HUDEP-2 (cell line): Measurements from ENCODE around the gene ADM.

Experiments used
- DNase-seq, 76 experiments: peaks; one replicate each; lab custom pipeline; 2025; ENCODE audit not compliant: unreplicated experiment in 76 of 76; lab: John Stamatoyannopoulos, UW

ADM gene

GRCh38 chr11:10326012-10326964 is 21.4 kb downstream of the ADM start:
- no peak for DNase-seq

DNA sequence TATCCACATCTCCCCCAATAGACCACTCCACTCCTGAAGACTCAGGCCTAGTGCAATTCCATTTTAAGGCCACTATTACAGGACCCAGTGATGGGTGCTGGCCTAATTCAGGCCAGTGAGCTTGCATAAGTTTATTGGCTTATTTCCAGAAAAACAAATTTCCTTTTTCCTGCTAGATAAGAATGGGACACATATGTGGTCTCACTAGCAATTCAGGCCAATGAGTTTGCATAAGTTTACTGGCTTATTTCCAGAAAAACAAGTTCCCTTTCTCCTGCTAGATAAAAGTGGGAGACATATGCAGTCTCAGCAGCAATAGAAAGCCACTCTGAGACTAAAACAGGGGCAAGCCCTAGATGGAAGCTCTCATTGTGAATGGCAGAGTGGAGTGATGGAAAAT is 22.4 kb downstream of the ADM start:
- no peak for DNase-seq

- DNase-seq = no peak
Observed at GRCh38 chr11:10328314-10329098, 23.6 kb downstream of the ADM start.

- no peak for DNase-seq
Observed at GRCh38 chr11:10329356-10329755, 24.5 kb downstream of the ADM start.

DNA sequence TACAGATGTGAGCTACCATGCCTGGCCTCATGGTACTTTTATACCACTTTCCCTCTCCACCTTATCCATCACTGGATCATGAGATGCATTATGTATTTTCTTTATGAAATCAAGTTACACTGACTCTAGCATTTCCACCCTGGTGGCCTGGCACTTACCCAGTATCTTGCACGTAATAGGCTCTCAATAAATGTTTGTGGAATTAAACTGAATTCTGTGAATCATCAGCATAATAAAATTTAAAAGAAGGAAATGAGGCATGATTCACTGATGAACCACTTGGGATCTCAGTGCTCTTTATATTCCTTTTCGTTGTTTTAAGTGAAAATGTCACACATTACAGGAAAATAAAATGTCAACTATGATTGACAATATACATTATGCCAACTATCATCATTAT is 25.1 kb downstream of the ADM start:
- no peak for DNase-seq

DNA sequence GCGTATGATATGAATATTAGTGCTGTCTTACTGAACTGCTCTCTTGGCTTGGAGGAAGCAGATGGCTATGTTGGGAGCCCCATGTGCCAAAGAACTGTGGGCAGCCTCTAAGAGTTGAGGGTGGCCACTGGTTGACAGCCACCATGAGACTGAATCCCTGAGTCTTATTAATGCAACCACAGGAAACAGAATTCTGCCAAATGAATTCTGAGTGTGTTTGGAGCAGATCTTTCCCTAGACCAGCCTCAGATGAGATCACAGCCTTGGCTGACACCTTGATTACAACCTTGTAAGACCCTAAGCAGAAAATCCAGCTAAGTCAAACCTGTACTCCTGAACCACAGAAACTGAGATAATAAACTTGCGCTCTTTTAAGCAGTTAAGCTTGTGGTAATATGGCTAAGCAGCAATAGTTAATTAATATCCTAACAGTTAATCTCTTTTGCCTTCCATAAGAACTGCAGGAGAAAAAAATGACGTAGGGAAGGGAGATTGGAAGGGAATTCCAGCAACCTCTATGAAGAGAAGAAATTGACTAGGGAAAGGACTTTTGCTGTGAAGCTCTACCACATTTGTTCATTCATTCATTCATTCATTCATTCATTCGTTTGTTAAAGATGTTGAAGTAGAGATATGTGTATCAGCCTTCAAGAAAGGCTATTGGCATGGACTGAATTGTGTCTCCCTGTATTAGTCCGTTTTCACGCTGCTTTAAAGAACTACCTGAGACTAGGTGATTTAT is 26.8 kb downstream of the ADM start:
- no peak for DNase-seq

DNA sequence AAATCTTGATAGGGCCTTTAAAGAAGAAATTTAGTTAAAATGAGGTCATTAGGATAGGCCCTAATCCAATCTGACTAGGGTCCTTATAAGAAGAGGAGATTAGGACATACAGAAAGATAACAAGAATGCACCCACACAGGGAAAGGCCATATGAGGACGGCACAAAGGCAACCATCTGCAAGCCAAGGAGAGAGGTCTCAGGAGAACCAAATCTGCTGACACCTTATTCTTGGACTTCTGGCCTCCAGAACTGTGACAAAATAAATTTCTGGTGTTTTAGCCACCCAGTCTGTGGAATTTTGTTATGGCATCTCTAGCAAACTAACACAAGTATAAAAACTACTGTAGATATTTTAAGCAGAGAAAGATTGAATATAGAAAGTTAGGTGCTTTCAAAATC is 28.6 kb downstream of the ADM start:
- DNase-seq = no peak

GRCh38 chr11:10338287-10338686 is 33.4 kb downstream of the ADM start:
- no peak for DNase-seq

GRCh38 chr11:10348650-10349280 is 43.9 kb downstream of the ADM start:
- DNase-seq = no peak

GRCh38 chr11:10349281-10349665 is 44.4 kb downstream of the ADM start:
- DNase-seq = no peak

DNA sequence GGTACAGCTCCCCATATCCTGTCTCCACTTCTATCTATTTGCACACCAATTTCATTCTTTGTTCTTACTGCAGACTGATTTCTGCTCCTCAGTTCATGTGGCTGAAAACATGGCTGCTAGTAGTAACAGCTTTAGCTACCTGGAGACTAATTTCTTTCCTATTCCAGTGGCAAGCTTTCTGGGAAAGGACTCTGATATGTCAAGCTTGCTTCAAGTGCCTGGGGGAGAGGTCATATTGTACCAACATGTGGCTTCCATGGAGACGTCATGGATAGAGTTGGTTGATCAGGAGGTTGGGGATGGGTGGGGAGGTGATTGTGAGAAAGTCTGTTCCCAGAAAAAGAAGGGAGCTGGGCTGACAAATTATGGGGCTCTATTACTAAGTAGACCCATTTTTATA is 44.9 kb downstream of the ADM start:
- DNase-seq = no peak

GRCh38 chr11:10350334-10350733 is 45.5 kb downstream of the ADM start:
- DNase-seq = no peak

- DNase-seq = no peak
Observed at GRCh38 chr11:10351435-10351764, 46.5 kb downstream of the ADM start.

- no peak for DNase-seq
Observed at GRCh38 chr11:10351765-10352641, 47.1 kb downstream of the ADM start.

DNA sequence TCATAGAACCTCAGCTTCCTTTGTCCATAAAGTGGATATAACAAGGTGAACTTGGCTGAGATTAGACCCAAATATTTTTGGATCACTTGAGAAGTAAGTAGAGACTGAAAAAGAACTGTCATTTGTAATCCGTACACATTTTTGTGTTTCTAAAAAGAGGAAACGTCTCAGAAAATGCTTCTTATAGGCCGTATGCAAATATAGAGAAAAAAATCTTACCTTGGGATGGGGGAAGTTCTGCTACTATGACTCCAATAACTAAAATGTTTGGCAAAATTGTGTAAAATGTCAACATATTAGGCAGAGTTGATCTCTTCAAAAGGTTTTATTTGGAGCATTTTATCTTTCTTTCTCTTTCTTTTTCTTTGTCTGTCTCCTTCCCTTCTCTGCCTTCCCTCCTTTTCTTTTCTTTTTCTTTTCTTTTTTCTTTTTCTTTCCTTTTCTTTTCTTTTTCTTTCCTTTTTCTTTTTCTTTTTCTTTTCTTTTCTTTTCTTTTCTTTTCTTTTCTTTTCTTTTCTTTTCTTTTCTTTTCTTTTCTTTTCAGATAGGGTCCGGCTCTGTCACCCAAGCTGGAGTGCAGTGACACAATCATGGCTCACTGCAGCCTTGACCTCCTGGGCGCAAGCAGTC is 48.2 kb downstream of the ADM start:
- DNase-seq = no peak

DNA sequence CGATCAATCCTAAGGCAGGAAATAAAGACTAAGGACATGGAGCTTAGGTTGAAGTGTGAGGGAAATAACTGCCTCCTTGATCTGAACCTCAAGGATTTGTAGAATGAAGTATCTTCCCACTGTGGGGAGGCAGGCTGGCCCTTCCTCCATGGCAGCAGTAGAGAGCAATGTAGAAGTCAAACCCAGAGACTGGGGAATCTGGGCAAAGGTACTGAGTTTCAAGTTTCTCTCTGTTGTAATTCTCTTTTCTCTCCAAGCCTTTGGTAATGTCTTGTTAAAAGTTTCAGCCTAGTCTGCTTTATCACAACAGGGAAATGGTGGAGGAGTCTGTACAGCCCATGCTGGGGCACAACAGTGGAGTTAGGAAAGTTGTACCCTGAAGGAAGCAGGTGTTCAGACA is 49.5 kb downstream of the ADM start:
- no peak for DNase-seq

- no peak for DNase-seq
Observed at GRCh38 chr11:10355257-10355661, 50.4 kb downstream of the ADM start.

DNA sequence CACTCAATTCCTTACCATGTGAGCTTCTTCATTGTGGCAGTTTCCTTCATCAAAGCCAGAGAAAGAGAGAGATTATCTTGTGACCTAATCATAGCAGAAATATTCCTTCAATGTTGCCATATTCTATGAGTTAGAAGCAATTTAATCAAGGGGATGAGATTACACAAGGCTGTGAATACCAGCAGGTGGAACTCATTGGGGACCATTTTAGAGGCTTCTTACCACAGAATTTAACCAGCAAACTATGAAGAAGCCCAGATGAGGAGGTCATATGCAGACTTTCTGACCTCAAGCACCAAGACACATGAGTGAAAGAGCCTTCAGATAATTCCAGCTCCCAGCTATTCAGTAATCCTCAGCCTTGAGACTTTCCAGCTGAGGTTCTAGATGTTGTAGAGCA is 51.3 kb downstream of the ADM start:
- no peak for DNase-seq
